IPS DF 6.9 (cell line): ENCODE data around the gene ATG4B.
"Not testable (repeated sequence)": the region's sequence is repeated elsewhere in the genome, so short reads cannot be mapped to it uniquely, and the experiment has no call there.

Experiments
- DNase-seq: peaks from one replicate; pipeline ENCODE4 v3.0.0-alpha.2; 2013; ENCODE audit warnings: low read depth, low spot score
- H3K27ac ChIP-seq: one replicate; pipeline ENCODE4 v1.5.1; 2013; ENCODE audit warnings: low read length, control low read depth
- H3K27me3 ChIP-seq: 2 replicates; pipeline ENCODE4 v1.6.1; 2013; ENCODE audit warnings: mild to moderate bottlenecking, low read length; ENCODE audit not compliant: control insufficient read depth, insufficient read depth
- H3K36me3 ChIP-seq: 2 replicates; pipeline ENCODE4 v1.6.1; 2013; ENCODE audit warnings: low read length; ENCODE audit not compliant: control insufficient read depth, insufficient read depth
- H3K4me1 ChIP-seq: 2 replicates; pipeline ENCODE4 v1.6.1; 2013; ENCODE audit warnings: low read length; ENCODE audit not compliant: control insufficient read depth, insufficient read depth
- H3K4me3 ChIP-seq: 2 replicates; pipeline ENCODE4 v1.5.1; 2013; ENCODE audit warnings: mild to moderate bottlenecking, low read length
- H3K9me3 ChIP-seq: 2 replicates; pipeline ENCODE4 v1.6.1; 2013; ENCODE audit warnings: low read length, inconsistent platforms; ENCODE audit not compliant: control insufficient read depth, insufficient read depth
- WGBS: extraction: QIAGEN DNeasy Blood & Tissue Kit; methylation state at CpG from one replicate; pipeline ENCODE4 v1.1.7; 2013; ENCODE audit warnings: mixed read lengths, missing lambda C conversion rate; ENCODE audit not compliant: insufficient read length, insufficient coverage; 5-methylcytosine and 5-hydroxymethylcytosine counted together

The ATG4B gene

DNA sequence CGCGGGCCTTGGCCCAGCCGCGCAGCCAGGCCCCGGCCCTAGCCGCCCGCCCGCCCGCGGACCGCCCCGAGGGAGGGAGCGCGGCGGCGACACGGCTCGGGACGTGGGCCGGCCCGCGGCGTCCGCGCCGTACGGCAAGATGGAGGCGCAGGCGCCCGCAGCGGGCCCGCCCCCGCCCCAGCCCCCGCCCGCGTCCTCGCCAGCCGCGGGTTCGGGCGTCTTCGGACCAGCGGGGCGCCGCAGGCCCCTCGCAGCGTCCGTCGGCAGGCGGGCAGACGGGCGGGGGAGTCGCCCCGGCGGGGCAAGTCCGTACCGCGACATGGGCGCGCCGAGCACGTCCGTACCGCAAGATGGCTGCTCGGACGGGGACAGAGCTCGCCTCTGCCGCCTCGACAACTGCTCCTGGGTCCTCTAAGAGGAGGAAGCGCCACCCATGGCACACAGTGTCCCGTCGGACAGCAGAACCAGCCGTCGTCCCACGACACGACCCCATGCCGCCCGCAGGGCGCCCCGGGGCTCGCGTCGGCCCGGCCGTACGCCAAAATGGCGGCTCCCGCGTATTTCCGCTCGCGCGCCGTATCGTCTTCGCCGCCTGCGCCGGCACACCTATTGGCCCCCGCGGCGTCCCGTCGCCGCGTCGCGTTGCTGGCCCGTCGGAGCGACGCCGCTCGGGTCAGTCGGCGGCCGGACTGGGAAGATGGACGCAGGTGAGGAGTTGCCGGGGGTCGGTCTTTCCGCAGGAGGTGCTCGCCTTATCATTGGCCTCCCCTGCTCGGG, at the start of gene ATG4B, which contains the start of gene THAP4:
ATG4B (plus strand) TSS at position 676 of the 777 bp plus-strand sequence; CDS start at position 698, 22 bp downstream.
THAP4 (minus strand) TSS at position 141 of the 777 bp plus-strand sequence. CDS start 141 bp downstream, outside the sequence.
- WGBS: no CpG with 5 or more reads among the region's 123 CpGs
- peak; percentile 63 for DNase-seq
- Histone ChIP-seq H3K27me3 (no peaks in the 10 kb centered on the region), H3K36me3 (peaks cover 13% of the 10 kb centered on the region), H3K4me3 (peak within 1 kb of the TSS; percentile 98), H3K9me3 (no peaks in the 10 kb centered on the region), H3K4me1 (0 out of 2 replicates have a peak, but pooled peaks cover 1% of the 10 kb centered on the region), H3K27ac (no peak within 1 kb of the TSS)

GRCh38 chr2:241589863-241590262, 47.6 kb upstream of the ATG4B start:
- not testable (repeated sequence) for DNase-seq, H3K27ac ChIP-seq, H3K9me3 ChIP-seq, H3K36me3 ChIP-seq, H3K4me3 ChIP-seq, H3K27me3 ChIP-seq, H3K4me1 ChIP-seq
- no CpG with 5 or more reads among the region's 17 CpGs for WGBS

DNA sequence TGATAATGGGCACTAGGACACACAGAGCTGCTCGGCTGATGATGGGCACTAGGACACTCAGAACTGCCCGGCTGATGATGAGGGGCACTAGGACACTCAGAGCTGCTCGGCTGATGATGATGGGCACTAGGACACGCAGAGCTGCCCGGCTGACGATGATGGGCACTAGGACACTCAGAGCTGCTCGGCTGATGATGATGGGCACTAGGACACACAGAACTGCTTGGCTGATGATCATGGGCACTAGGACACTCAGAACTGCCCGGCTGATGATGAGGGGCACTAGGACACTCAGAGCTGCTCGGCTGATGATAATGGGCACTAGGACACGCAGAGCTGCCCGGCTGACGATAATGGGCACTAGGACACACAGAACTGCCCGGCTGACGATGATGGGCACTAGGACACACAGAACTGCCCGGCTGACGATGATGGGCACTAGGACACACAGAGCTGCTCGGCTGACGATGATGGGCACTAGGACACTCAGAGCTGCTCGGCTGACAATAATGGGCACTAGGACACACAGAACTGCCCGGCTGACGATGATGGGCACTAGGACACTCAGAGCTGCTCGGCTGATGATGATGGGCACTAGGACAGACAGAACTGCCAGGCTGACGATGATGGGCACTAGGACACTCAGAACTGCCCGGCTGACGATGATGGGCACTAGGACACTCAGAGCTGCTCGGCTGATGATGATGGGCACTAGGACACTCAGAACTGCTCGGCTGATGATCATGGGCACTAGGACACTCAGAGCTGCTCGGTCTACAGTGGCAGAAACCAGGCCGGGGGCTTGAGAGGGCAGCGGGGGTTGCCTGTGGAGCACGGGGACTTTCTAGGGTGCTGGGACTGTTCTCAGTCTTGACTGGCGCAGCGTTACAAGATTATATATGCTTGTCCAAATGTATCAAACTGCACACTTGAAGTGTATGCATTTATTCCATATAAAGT, 46.7 kb upstream of the ATG4B start:
- not testable (repeated sequence) for H3K36me3 ChIP-seq, H3K9me3 ChIP-seq, H3K4me1 ChIP-seq, DNase-seq, H3K27ac ChIP-seq, H3K27me3 ChIP-seq, H3K4me3 ChIP-seq
- WGBS: no CpG with 5 or more reads among the region's 33 CpGs

DNA sequence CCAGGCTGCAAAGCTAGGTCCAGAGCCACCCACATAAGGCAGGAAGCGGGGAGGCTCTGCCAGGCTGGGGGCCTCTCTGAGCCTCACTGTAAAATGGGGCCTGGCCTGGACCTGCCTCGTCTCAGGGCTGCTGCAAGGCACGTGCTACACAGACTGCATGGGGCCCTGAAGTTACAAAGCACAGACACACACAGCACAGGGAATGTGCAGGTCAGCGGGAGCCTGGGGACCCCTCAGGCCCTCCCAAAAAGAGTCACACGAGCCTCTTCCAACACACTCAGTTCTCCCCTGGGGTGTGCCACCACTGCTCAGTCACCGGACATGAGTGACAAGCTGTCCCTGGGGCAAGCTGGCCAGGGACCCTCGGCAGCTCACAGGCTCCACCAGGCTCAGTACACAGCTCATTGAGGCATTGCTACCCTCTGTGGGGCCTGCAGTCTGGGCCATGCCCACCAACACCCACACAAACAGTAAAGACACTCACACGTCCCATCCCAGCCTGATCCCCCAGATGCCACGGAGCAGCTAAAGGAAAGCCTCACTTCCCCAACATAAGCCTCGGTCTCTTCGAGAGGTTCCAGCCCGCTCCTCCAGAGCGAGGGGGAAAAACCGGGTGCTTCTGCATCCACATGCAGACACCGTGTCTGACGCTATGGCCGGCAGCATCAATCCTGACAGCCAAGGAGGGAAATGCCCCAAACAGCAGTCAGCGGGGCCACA, 45.2 kb upstream of the ATG4B start:
- DNase-seq: no peak
- Histone ChIP-seq H3K4me3 (no peak overlapping the region), H3K4me1 (no peaks in the 10 kb centered on the region), H3K27ac (no peak overlapping the region), H3K27me3 (no peaks in the 10 kb centered on the region), H3K36me3 (no peaks in the 10 kb centered on the region), H3K9me3 (no peaks in the 10 kb centered on the region)
- WGBS: no CpG with 5 or more reads among the region's 18 CpGs

DNA sequence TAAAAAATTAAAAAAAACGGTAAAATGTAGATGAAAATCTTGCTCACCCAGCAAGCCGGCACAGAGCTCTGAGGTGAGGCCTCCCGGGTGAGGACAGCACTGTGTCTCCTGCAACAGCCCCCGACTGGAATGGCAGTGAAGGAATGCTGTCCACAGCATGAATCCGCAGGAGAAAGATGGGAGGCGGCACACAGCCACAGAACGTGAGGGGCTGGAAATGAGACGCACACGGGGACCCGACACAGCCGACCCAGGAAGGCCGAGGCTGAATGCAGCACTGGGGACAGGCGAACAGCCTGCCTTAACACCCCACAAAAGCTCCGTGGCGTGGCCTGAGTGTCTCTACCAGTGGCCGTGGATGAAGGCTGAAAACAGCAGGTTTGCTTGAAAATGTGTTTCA, 44.2 kb upstream of the ATG4B start:
- no peaks in the 10 kb centered on the region for H3K36me3 ChIP-seq
- no peak overlapping the region for H3K4me3 ChIP-seq
- WGBS: no CpG with 5 or more reads among the region's 16 CpGs
- H3K27me3 ChIP-seq: no peaks in the 10 kb centered on the region
- DNase-seq: no peak
- no peaks in the 10 kb centered on the region for H3K4me1 ChIP-seq
- no peak overlapping the region for H3K27ac ChIP-seq
- H3K9me3 ChIP-seq: no peaks in the 10 kb centered on the region

GRCh38 chr2:241595600-241596140, 41.8 kb upstream of the ATG4B start:
- no peak overlapping the region for H3K27ac ChIP-seq
- no peaks in the 10 kb centered on the region for H3K4me1 ChIP-seq
- DNase-seq: no peak
- no peaks in the 10 kb centered on the region for H3K27me3 ChIP-seq
- H3K4me3 ChIP-seq: no peak overlapping the region
- no CpG with 5 or more reads among the region's 15 CpGs for WGBS
- no peaks in the 10 kb centered on the region for H3K36me3 ChIP-seq
- H3K9me3 ChIP-seq: no peaks in the 10 kb centered on the region

DNA sequence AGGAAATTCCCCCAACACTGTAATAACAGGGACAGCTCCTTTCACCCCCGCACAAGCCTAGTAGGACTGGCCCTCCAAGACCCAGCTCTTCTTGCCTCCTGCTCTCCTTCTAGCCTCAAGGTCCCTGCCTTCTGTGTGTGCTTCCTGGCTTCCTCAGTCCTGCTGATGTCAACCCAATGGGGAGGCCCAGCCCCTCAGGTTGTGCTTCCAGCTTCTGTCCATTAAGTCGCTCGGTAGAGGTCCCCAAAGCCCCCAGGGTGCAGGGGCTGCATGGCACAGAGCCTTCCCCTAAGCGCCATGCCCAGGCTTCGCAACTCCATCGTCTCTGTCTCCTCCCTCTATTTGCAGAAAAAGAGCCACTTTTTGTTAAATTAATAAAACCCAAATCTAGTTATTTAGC, 39.9 kb upstream of the ATG4B start:
- Histone ChIP-seq H3K27ac (no peak overlapping the region), H3K9me3 (no peaks in the 10 kb centered on the region), H3K36me3 (no peaks in the 10 kb centered on the region), H3K4me3 (no peak overlapping the region), H3K27me3 (no peaks in the 10 kb centered on the region), H3K4me1 (no peaks in the 10 kb centered on the region)
- WGBS: no CpG with 5 or more reads among the region's 6 CpGs
- no peak for DNase-seq

DNA sequence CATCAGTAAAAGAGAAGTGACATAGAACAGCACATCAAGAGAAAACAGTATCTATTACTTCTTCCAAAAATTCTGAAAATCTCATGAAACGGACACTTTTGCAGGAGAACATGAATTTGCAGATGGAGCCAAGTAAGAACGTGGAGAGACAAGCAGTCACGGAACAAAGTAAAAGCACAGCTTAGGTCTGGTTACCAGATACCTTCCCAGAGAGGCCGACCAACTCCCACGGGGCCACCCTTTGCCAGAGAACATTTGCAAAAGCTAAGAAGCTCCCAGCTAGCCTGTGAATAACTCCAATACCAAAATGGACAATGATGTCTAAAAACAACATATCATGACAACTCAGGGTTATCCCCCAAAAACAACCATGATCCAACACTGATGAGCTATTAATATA, 39.4 kb upstream of the ATG4B start:
- Histone ChIP-seq H3K36me3 (no peaks in the 10 kb centered on the region; the same call in 1 of the 2 replicates), H3K4me1 (no peaks in the 10 kb centered on the region), H3K9me3 (no peaks in the 10 kb centered on the region), H3K4me3 (no peak overlapping the region), H3K27ac (no peak overlapping the region), H3K27me3 (no peaks in the 10 kb centered on the region)
- no peak for DNase-seq
- WGBS: no CpG with 5 or more reads among the region's 5 CpGs

DNA sequence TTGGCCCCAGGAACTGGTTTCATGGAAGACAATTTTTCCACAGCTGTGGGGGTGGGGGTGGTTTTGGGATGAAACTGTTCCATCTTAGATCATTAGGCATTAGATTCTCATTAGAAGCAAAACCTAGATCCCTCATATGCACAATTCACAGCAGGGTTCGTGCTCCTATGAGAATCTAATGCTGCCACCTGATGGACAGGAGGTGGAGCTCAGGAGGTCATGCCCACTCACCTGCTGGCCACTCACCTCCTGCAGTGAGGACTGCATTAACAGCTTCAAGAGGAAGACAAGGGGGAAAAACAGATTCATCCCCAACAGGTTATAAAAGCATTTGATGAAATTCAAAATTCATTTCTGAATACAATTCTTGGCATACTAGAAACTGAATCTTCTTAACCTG, 39.0 kb upstream of the ATG4B start:
- no peaks in the 10 kb centered on the region for H3K9me3 ChIP-seq
- no peak for DNase-seq
- no peaks in the 10 kb centered on the region; the same call in 1 of the 2 replicates for H3K36me3 ChIP-seq
- no peak overlapping the region for H3K27ac ChIP-seq
- H3K4me1 ChIP-seq: no peaks in the 10 kb centered on the region
- no peak overlapping the region for H3K4me3 ChIP-seq
- WGBS: no CpG with 5 or more reads among the region's 1 CpG
- H3K27me3 ChIP-seq: no peaks in the 10 kb centered on the region

GRCh38 chr2:241599615-241600014, 37.9 kb upstream of the ATG4B start:
- Histone ChIP-seq H3K27ac (no peak overlapping the region), H3K4me3 (no peak overlapping the region), H3K36me3 (no peaks in the 10 kb centered on the region; the same call in 1 of the 2 replicates), H3K9me3 (no peaks in the 10 kb centered on the region), H3K4me1 (no peaks in the 10 kb centered on the region), H3K27me3 (no peaks in the 10 kb centered on the region)
- no peak for DNase-seq
- 100% methylated on average over 1 of the region's 6 CpGs for WGBS
